Measurements from ENCODE around the gene PLAGL2. TPM values are rescaled to one million over a fixed set of nuclear protein-coding genes. Genes with fewer than 3 reads are reported as not detected.

The PLAGL2 gene
- total RNA-seq, 1 experiment from 2014 or later: 40.4 TPM

- intact Hi-C loops (cut with micrococcal nuclease; ENCODE audit: unreplicated experiment): no loop called here
- DNase-seq (ENCODE audit: low spot score): no peak
- Histone ChIP-seq H3K4me3 (ENCODE audit: low read depth, low read length, poor library complexity, severe bottlenecking) (peak overlapping the region; percentile 71), H3K27me3 (replicated peaks; ENCODE audit: insufficient read depth, low read depth, low read length, poor library complexity) (no peaks in the 10 kb centered on the region), H3K9me3 (ENCODE audit: low read depth, low read length, poor library complexity, severe bottlenecking) (no peaks in the 10 kb centered on the region), H3K4me1 (ENCODE audit: insufficient read depth, low read length, poor library complexity, severe bottlenecking) (peaks cover 26% of the 10 kb centered on the region), H3K36me3 (ENCODE audit: insufficient read depth, low read length, poor library complexity, severe bottlenecking) (peaks cover 29% of the 10 kb centered on the region), H3K27ac (ENCODE audit: low read depth, low read length, poor library complexity, severe bottlenecking) (peak overlapping the region; percentile 95)
- no peak for TF ChIP-seq EZH2 (IDR thresholded peaks at IDR 0.05; ENCODE audit: borderline replicate concordance, low read depth, low read length, poor library complexity, severe bottlenecking)
- TF ChIP-seq CTCF (conservative IDR thresholded peaks at IDR 0.05; ENCODE audit: low read depth, low read length): no peak
- CTCF ChIA-PET: no interaction called here
- BruUV-seq (replicated peaks): no TSS peak
- POLR2A ChIA-PET (ENCODE audit: low non-redundant PET): interaction anchor here (0.5 kb wide), 1 partner anchor 11 kb away, joined by 3 read pairs; no protein-coding TSS in a partner anchor
Measured at GRCh38 chr20:32205843-32206759, 1.4 kb downstream of the PLAGL2 start.

DNA sequence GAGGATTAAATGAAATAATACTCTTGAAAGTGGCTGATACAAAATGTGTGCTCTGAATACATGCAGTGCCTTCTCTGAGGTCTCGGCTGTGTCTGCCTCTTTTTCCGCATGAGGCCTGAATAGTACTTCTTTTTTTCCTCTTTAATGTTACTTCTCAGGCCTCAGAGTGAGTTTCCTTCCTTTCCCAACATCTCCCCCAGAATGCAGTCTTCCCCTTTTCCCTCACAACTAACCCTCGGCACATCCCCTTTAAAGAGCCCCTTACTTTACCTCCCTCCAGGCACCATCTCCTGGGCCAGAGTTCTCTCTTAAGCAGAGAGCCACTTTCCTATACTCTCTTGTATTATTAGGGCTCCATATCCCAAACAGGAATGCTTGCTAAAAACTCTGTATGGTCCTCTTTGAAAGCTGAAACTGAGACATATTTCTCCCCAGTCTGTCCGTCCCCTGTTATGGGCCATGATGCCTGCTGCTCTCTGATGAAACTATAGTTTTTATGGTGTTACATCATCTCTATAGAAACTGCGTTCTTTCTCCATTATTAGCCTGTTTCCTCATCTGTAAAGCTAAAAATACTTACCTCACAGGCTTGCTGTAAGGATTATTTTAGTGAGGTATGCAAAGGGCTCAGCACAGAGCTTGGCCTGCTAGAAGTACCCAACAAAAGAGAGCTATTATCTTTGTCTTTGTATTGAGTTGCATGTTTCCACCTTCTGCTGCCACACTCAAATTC is 2.3 kb downstream of the PLAGL2 start:
- Histone ChIP-seq H3K4me1 (ENCODE audit: insufficient read depth, low read length, poor library complexity, severe bottlenecking) (peaks cover 26% of the 10 kb centered on the region), H3K27me3 (replicated peaks; ENCODE audit: insufficient read depth, low read depth, low read length, poor library complexity) (no peaks in the 10 kb centered on the region), H3K36me3 (ENCODE audit: insufficient read depth, low read length, poor library complexity, severe bottlenecking) (peaks cover 27% of the 10 kb centered on the region), H3K9me3 (ENCODE audit: low read depth, low read length, poor library complexity, severe bottlenecking) (no peaks in the 10 kb centered on the region), H3K27ac (ENCODE audit: low read depth, low read length, poor library complexity, severe bottlenecking) (peak overlapping the region; percentile 95), H3K4me3 (ENCODE audit: low read depth, low read length, poor library complexity, severe bottlenecking) (peak overlapping the region; percentile 71)
- no peak for DNase-seq (ENCODE audit: low spot score)
- no peak for TF ChIP-seq CTCF (conservative IDR thresholded peaks at IDR 0.05; ENCODE audit: low read depth, low read length)
- TF ChIP-seq EZH2 (IDR thresholded peaks at IDR 0.05; ENCODE audit: borderline replicate concordance, low read depth, low read length, poor library complexity, severe bottlenecking): no peak
- intact Hi-C loops (cut with micrococcal nuclease; ENCODE audit: unreplicated experiment): no loop called here
- TSS peak; percentile 46 for BruUV-seq (replicated peaks)
- ChIA-PET POLR2A (ENCODE audit: low non-redundant PET) (interaction anchor here (0.5 kb wide), 1 partner anchor 10 kb away, joined by 3 read pairs; no protein-coding TSS in a partner anchor), CTCF (no interaction called here)

DNA sequence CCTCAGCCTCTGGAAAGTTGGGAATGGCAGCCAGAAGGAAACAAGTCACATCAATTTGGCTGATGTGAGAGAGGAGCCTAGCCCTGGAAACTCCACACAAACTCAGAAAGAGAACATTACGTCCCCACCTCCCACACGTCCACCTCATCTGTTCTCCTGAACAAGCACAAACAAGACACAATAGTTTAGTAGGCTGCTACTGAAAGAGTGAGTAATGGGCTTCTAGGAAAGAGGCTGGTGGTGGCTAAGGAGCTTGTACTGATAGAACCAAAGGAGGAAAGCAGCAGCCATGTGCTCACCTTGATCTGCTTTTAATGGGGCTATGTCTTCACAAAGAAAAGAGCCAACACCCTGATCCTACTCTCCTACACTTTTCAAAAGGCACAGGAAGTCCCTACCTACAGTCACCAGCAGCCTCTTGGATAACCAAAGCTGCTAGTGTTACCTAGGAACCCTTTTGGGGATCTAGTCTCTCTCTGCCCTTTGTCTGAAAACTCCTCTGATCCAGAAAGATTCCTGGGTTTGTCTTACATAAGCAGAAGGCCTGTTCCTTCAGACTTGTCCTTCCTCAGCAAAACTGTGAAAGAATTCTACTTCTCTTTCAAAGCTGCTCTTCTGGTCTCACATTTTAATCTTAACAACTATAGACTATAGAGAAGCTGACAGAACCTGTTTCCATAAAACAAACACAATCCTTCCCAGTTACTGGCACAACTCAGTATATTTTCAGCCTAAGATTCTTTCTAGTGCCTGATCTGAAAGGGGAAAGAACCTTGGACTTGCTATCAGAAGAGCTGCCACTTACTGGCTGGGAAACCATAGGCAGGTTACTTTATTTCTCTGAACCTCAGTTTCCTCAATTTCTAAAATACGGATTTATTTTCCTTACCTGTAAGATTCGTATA is 3.1 kb downstream of the PLAGL2 start:
- intact Hi-C loops (cut with micrococcal nuclease; ENCODE audit: unreplicated experiment): no loop called here
- Histone ChIP-seq H3K36me3 (ENCODE audit: insufficient read depth, low read length, poor library complexity, severe bottlenecking) (peaks cover 26% of the 10 kb centered on the region), H3K4me3 (ENCODE audit: low read depth, low read length, poor library complexity, severe bottlenecking) (no peak overlapping the region), H3K9me3 (ENCODE audit: low read depth, low read length, poor library complexity, severe bottlenecking) (no peaks in the 10 kb centered on the region), H3K27ac (ENCODE audit: low read depth, low read length, poor library complexity, severe bottlenecking) (peak overlapping the region; percentile 95), H3K4me1 (ENCODE audit: insufficient read depth, low read length, poor library complexity, severe bottlenecking) (peaks cover 26% of the 10 kb centered on the region), H3K27me3 (replicated peaks; ENCODE audit: insufficient read depth, low read depth, low read length, poor library complexity) (no peaks in the 10 kb centered on the region)
- no TSS peak for BruUV-seq (replicated peaks)
- no peak for TF ChIP-seq CTCF (conservative IDR thresholded peaks at IDR 0.05; ENCODE audit: low read depth, low read length)
- no peak for TF ChIP-seq EZH2 (IDR thresholded peaks at IDR 0.05; ENCODE audit: borderline replicate concordance, low read depth, low read length, poor library complexity, severe bottlenecking)
- no peak for DNase-seq (ENCODE audit: low spot score)
- POLR2A ChIA-PET (ENCODE audit: low non-redundant PET): no interaction called here
- CTCF ChIA-PET: no interaction called here

Data from A673 (cell line).